OCI-LY7 (cell line): ENCODE measurements around the gene SNX14. TPM values are rescaled to one million over a fixed set of nuclear protein-coding genes. Genes with fewer than 3 reads are reported as not detected.

Experiments
- BruUV-seq: library from RNA; stranded (reverse); fragments of 400-500 nt; replicated peaks from 2 replicates; lab custom pipeline; 2021; lab: Mats Ljungman, UMichigan
- CTCF ChIA-PET: fragments of 300-600 bp; sonication (Branson Sonifier 250); formaldehyde crosslinking; loops from one replicate; lab custom pipeline; 2022; ENCODE audit warnings: antibody characterized with exemption; ENCODE audit not compliant: unreplicated experiment; lab: Charles Lee
- POLR2A ChIA-PET: fragments of 300-600 bp; sonication (Branson Sonifier 250); formaldehyde crosslinking; loops from one replicate; lab custom pipeline; 2022; ENCODE audit warnings: antibody characterized with exemption; lab: Charles Lee
- DNase-seq: peaks from one replicate; pipeline ENCODE4 v3.0.0-alpha.2; 2015; ENCODE audit warnings: low spot score
- H2AFZ ChIP-seq: fragments of 200-600 bp; sonication (generic), shearing (Covaris generic); 2 replicates; pipeline ENCODE4 v1.6.1; 2014; ENCODE audit warnings: mild to moderate bottlenecking, antibody characterized with exemption, low read length, moderate library complexity
- H3K27ac ChIP-seq: fragments of 200-600 bp; sonication (generic); 2 replicates; pipeline ENCODE4 v1.5.1; 2014; ENCODE audit warnings: mixed run types, low read depth, mild to moderate bottlenecking, moderate library complexity, low read length, inconsistent platforms; ENCODE audit not compliant: poor library complexity, severe bottlenecking
- H3K36me3 ChIP-seq: fragments of 200-600 bp; sonication (generic); 2 replicates; pipeline ENCODE4 v1.6.1; 2014; ENCODE audit warnings: mild to moderate bottlenecking, antibody characterized with exemption, low read length, moderate library complexity, mixed read lengths; ENCODE audit not compliant: insufficient read depth
- H3K4me1 ChIP-seq: fragments of 200-600 bp; sonication (generic); 2 replicates; pipeline ENCODE4 v1.5.1; 2014; ENCODE audit warnings: mild to moderate bottlenecking, low read length; ENCODE audit not compliant: insufficient read depth, poor library complexity, severe bottlenecking
- H3K4me2 ChIP-seq: fragments of 200-600 bp; sonication (generic); 2 replicates; pipeline ENCODE4 v1.6.1; 2014; ENCODE audit warnings: mild to moderate bottlenecking, low read length
- H3K4me3 ChIP-seq: fragments of 200-600 bp; sonication (generic); 2 replicates; pipeline ENCODE4 v1.5.1; 2014; ENCODE audit warnings: mild to moderate bottlenecking, low read depth, low read length; ENCODE audit not compliant: poor library complexity, severe bottlenecking
- H3K79me2 ChIP-seq: fragments of 200-600 bp; sonication (generic); 2 replicates; pipeline ENCODE4 v1.6.1; 2016; ENCODE audit warnings: low read depth, mild to moderate bottlenecking, low read length, moderate library complexity, mixed read lengths; ENCODE audit not compliant: insufficient read depth
- H3K9me2 ChIP-seq: fragments of 200-600 bp; sonication (generic); 2 replicates; pipeline ENCODE4 v1.6.1; 2016; ENCODE audit warnings: mild to moderate bottlenecking, low read length, mixed read lengths; ENCODE audit not compliant: insufficient read depth
- H3K9me3 ChIP-seq: fragments of 200-600 bp; sonication (generic); 2 replicates; pipeline ENCODE4 v1.6.1; 2014; ENCODE audit warnings: mild to moderate bottlenecking, mixed run types, low read length, mixed read lengths
- H4K20me1 ChIP-seq: fragments of 200-600 bp; sonication (generic); 2 replicates; pipeline ENCODE4 v1.6.1; 2014; ENCODE audit warnings: mild to moderate bottlenecking, antibody characterized with exemption, low read length, moderate library complexity, mixed read lengths; ENCODE audit not compliant: insufficient read depth
- CTCF ChIP-seq: fragments of 200-600 bp; sonication (generic); conservative IDR thresholded peaks from 2 replicates; pipeline ENCODE4 v1.5.1; 2014; ENCODE audit warnings: mild to moderate bottlenecking, antibody characterized with exemption, low read length, moderate library complexity, mixed read lengths
- EZH2phosphoT487 ChIP-seq: fragments of 200-600 bp; sonication (generic); IDR thresholded peaks from 2 replicates; pipeline ENCODE4 v1.6.1; 2018; ENCODE audit warnings: low read depth, borderline replicate concordance, mild to moderate bottlenecking, mixed run types, antibody characterized with exemption, low read length, moderate library complexity, mixed read lengths
- intact Hi-C: fragments of 100-400 bp; cut with micrococcal nuclease; formaldehyde crosslinking; loops from one replicate; pipeline ENCODE4 v1.10.0; 2022; ENCODE audit not compliant: unreplicated experiment
- total RNA-seq, 2 experiments: library from RNA; depleted of rRNA in 1 of 2; stranded (reverse); fragments of >200 nt in 1 of 2; shearing (Covaris generic) in 1 of 2; gene quantifications; 2 replicates each; pipeline ENCODE4 v1.2.3, GENCODE V29; 2014 to 2022

The SNX14 gene
- total RNA-seq, 2 experiments from 2014 or later, result 73.4 to 75.3 TPM

DNA sequence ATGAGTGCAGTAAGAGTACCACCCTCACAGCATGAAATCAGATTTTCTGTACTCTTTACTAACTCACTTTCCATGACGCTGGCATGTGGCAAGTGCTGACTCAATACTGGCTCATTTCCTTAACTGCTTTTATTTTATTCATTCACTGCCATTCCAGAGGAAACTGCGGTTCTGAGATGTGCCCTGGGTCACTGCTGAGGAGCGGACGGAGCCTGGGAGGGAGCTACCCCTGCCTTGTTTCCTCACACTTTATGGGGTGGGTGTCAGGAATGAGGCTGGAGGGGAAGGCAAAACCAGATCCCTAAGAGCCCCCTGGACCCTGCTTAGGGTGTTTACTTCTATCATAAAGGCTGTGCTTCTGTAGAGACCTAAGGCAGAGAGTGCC, 129.4 kb downstream of the SNX14 start:
- DNase-seq, result no peak
- Histone ChIP-seq H3K4me3 (no peak overlapping the region), H4K20me1 (no peaks in the 10 kb centered on the region), H3K4me2 (no peak overlapping the region), H3K9me3 (no peaks in the 10 kb centered on the region), H3K27ac (no peak overlapping the region), H3K79me2 (no peaks in the 10 kb centered on the region), H3K9me2 (no peaks in the 10 kb centered on the region), H3K36me3 (no peaks in the 10 kb centered on the region), H3K4me1 (peaks cover 21% of the 10 kb centered on the region), H2AFZ (no peak overlapping the region)
- TF ChIP-seq EZH2phosphoT487 (no peak), CTCF (no peak)
- intact Hi-C loops, result no loop called here
- BruUV-seq, result no TSS peak
- ChIA-PET CTCF (no interaction called here), POLR2A (interaction anchor here (0.7 to 1.9 kb wide), 3 partner anchors 11 to 113 kb away, joined by 3 to 13 read pairs (median 3); partner anchors contain the start of gene NT5E)

- BruUV-seq, result no TSS peak
- Histone ChIP-seq H3K4me3 (no peak overlapping the region), H3K9me2 (no peaks in the 10 kb centered on the region), H3K79me2 (no peaks in the 10 kb centered on the region), H3K9me3 (no peaks in the 10 kb centered on the region), H4K20me1 (no peaks in the 10 kb centered on the region), H3K36me3 (no peaks in the 10 kb centered on the region), H3K4me2 (no peak overlapping the region), H2AFZ (no peak overlapping the region), H3K27ac (no peak overlapping the region), H3K4me1 (peaks cover 24% of the 10 kb centered on the region)
- ChIA-PET POLR2A (interaction anchor here (0.6 to 1.9 kb wide), 5 partner anchors 12 to 364 kb away, joined by 3 to 13 read pairs (median 3); partner anchors contain the start of gene NT5E), CTCF (interaction anchor here (1.3 kb wide), 1 partner anchor 19 kb away, joined by 6 read pairs; no protein-coding TSS in a partner anchor)
- TF ChIP-seq CTCF, result no peak
- no peak for TF ChIP-seq EZH2phosphoT487
- intact Hi-C loops, result no loop called here
- DNase-seq, result no peak
Measured at GRCh38 chr6:85463621-85464259, 129.9 kb downstream of the SNX14 start.

DNA sequence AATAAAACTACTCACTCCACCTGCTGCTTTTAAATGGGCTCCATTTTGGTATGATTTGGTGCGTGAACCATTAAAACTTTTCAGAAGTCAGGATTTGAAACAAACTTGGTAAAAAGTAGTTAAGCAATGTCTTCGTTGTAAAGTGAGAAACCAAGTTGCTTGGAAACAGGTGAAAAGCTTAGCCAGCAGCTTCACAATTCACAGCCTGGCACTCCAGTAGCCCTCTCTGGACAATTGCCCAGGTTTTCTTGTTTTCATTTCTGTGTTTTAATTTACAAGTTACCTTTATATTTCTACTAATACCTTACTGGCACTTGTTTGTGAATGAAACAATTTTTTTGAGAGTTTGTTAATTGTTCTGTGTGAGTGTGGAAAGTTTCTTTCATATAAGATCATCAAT, 131.0 kb downstream of the SNX14 start:
- no TSS peak for BruUV-seq
- H3K36me3 ChIP-seq, result no peaks in the 10 kb centered on the region
- no peak for DNase-seq
- H3K9me3 ChIP-seq, result no peaks in the 10 kb centered on the region
- H3K4me3 ChIP-seq, result no peak overlapping the region
- peaks cover 30% of the 10 kb centered on the region for H3K4me1 ChIP-seq
- CTCF ChIA-PET, result interaction anchor here (1.3 kb wide), 1 partner anchor 20 kb away, joined by 6 read pairs; no protein-coding TSS in a partner anchor
- peak overlapping the region; percentile 85; the same call in 1 of the 2 replicates for H2AFZ ChIP-seq
- no peak overlapping the region for H3K4me2 ChIP-seq
- no peaks in the 10 kb centered on the region for H3K9me2 ChIP-seq
- no peaks in the 10 kb centered on the region for H3K79me2 ChIP-seq
- no peaks in the 10 kb centered on the region for H4K20me1 ChIP-seq
- intact Hi-C loops, result no loop called here
- TF ChIP-seq EZH2phosphoT487 (no peak), CTCF (no peak)
- POLR2A ChIA-PET, result interaction anchor here (0.5 to 1.4 kb wide), 5 partner anchors 18 to 70 kb away, joined by 3 to 5 read pairs (median 3); no protein-coding TSS in a partner anchor
- H3K27ac ChIP-seq, result no peak overlapping the region
